OCI-LY7 (cell line): ENCODE measurements around the gene FAM120A. TPM values are rescaled to one million over a fixed set of nuclear protein-coding genes. Genes with fewer than 3 reads are reported as not detected.

Experiments used
- BruUV-seq: library from RNA; stranded (reverse); fragments of 400-500 nt; replicated peaks from 2 replicates; lab custom pipeline; 2021; lab: Mats Ljungman, UMichigan
- CTCF ChIA-PET: fragments of 300-600 bp; sonication (Branson Sonifier 250); formaldehyde crosslinking; loops from one replicate; lab custom pipeline; 2022; ENCODE audit warnings: antibody characterized with exemption; ENCODE audit not compliant: unreplicated experiment; lab: Charles Lee
- POLR2A ChIA-PET: fragments of 300-600 bp; sonication (Branson Sonifier 250); formaldehyde crosslinking; loops from one replicate; lab custom pipeline; 2022; ENCODE audit warnings: antibody characterized with exemption; lab: Charles Lee
- DNase-seq: peaks from one replicate; pipeline ENCODE4 v3.0.0-alpha.2; 2015; ENCODE audit warnings: low spot score
- H2AFZ ChIP-seq: fragments of 200-600 bp; sonication (generic), shearing (Covaris generic); 2 replicates; pipeline ENCODE4 v1.6.1; 2014; ENCODE audit warnings: mild to moderate bottlenecking, antibody characterized with exemption, low read length, moderate library complexity
- H3K27ac ChIP-seq: fragments of 200-600 bp; sonication (generic); 2 replicates; pipeline ENCODE4 v1.5.1; 2014; ENCODE audit warnings: mixed run types, low read depth, mild to moderate bottlenecking, moderate library complexity, low read length, inconsistent platforms; ENCODE audit not compliant: poor library complexity, severe bottlenecking
- H3K36me3 ChIP-seq: fragments of 200-600 bp; sonication (generic); 2 replicates; pipeline ENCODE4 v1.6.1; 2014; ENCODE audit warnings: mild to moderate bottlenecking, antibody characterized with exemption, low read length, moderate library complexity, mixed read lengths; ENCODE audit not compliant: insufficient read depth
- H3K4me1 ChIP-seq: fragments of 200-600 bp; sonication (generic); 2 replicates; pipeline ENCODE4 v1.5.1; 2014; ENCODE audit warnings: mild to moderate bottlenecking, low read length; ENCODE audit not compliant: insufficient read depth, poor library complexity, severe bottlenecking
- H3K4me2 ChIP-seq: fragments of 200-600 bp; sonication (generic); 2 replicates; pipeline ENCODE4 v1.6.1; 2014; ENCODE audit warnings: mild to moderate bottlenecking, low read length
- H3K4me3 ChIP-seq: fragments of 200-600 bp; sonication (generic); 2 replicates; pipeline ENCODE4 v1.5.1; 2014; ENCODE audit warnings: mild to moderate bottlenecking, low read depth, low read length; ENCODE audit not compliant: poor library complexity, severe bottlenecking
- H3K79me2 ChIP-seq: fragments of 200-600 bp; sonication (generic); 2 replicates; pipeline ENCODE4 v1.6.1; 2016; ENCODE audit warnings: low read depth, mild to moderate bottlenecking, low read length, moderate library complexity, mixed read lengths; ENCODE audit not compliant: insufficient read depth
- H3K9me2 ChIP-seq: fragments of 200-600 bp; sonication (generic); 2 replicates; pipeline ENCODE4 v1.6.1; 2016; ENCODE audit warnings: mild to moderate bottlenecking, low read length, mixed read lengths; ENCODE audit not compliant: insufficient read depth
- H3K9me3 ChIP-seq: fragments of 200-600 bp; sonication (generic); 2 replicates; pipeline ENCODE4 v1.6.1; 2014; ENCODE audit warnings: mild to moderate bottlenecking, mixed run types, low read length, mixed read lengths
- H4K20me1 ChIP-seq: fragments of 200-600 bp; sonication (generic); 2 replicates; pipeline ENCODE4 v1.6.1; 2014; ENCODE audit warnings: mild to moderate bottlenecking, antibody characterized with exemption, low read length, moderate library complexity, mixed read lengths; ENCODE audit not compliant: insufficient read depth
- EZH2phosphoT487 ChIP-seq: fragments of 200-600 bp; sonication (generic); IDR thresholded peaks from 2 replicates; pipeline ENCODE4 v1.6.1; 2018; ENCODE audit warnings: low read depth, borderline replicate concordance, mild to moderate bottlenecking, mixed run types, antibody characterized with exemption, low read length, moderate library complexity, mixed read lengths
- intact Hi-C: fragments of 100-400 bp; cut with micrococcal nuclease; formaldehyde crosslinking; loops from one replicate; pipeline ENCODE4 v1.10.0; 2022; ENCODE audit not compliant: unreplicated experiment
- total RNA-seq, 2 experiments: library from RNA; depleted of rRNA in 1 of 2; stranded (reverse); fragments of >200 nt in 1 of 2; shearing (Covaris generic) in 1 of 2; gene quantifications; 2 replicates each; pipeline ENCODE4 v1.2.3, GENCODE V29; 2014 to 2022
- TF ChIP-seq, protein P1 (sequence below): fragments of 200-600 bp; sonication (generic); conservative IDR thresholded peaks from 2 replicates; pipeline ENCODE4 v1.5.1; 2014; ENCODE audit warnings: mild to moderate bottlenecking, antibody characterized with exemption, low read length, moderate library complexity, mixed read lengths

The FAM120A gene
- total RNA-seq, 2 experiments from 2014 or later: 81.9 to 104 TPM

DNA sequence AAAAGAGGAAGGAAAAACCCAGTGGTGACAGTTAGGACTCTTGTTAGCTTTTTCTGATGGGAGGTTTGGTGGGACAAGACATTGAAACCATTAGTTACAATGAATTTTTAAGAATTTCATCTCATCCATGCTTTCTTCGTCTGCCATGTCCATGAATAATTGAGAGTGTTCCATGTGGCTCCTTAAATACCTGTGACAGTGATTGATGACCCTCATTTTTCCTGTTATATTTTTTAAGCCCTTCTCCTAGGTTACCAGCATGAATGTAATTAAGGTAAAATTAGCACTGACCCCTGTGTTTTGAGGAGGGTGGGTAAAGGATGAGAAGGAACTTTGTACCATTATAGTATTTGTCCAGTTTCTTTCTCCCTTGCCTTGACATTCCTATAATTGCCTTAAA is 101.4 kb downstream of the FAM120A start:
- Histone ChIP-seq H3K36me3 (peaks cover 85% of the 10 kb centered on the region), H2AFZ (no peak overlapping the region)
- intact Hi-C loops: no loop called here

DNA sequence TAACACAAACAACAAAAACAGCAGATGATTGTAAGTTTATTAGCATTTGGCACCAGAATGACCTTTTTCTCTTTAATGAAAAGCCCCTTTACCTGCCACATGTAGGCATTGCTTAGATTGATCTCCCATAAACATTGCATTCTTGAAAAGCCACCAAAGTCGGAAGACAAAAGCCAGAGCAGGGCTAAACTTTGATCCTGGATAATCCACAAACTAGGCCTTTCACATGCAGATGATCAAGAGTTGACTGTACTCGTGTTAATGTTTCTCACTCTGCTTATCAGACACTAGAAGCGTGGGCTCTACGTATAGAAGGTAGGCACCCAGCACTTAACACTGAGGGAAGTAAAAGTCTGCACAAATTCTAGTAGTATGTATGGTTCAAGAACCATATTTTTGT is 103.9 kb downstream of the FAM120A start:
- Histone ChIP-seq H4K20me1 (no peaks in the 10 kb centered on the region), H3K36me3 (peaks cover 90% of the 10 kb centered on the region), H3K4me3 (no peak overlapping the region), H3K9me2 (no peaks in the 10 kb centered on the region), H3K4me1 (no peaks in the 10 kb centered on the region), H2AFZ (no peak overlapping the region), H3K79me2 (no peaks in the 10 kb centered on the region), H3K9me3 (no peaks in the 10 kb centered on the region), H3K4me2 (no peak overlapping the region), H3K27ac (no peak overlapping the region)
- ChIA-PET CTCF (no interaction called here), POLR2A (interaction anchor here (1.6 kb wide), 1 partner anchor 11 kb away, joined by 4 read pairs; no protein-coding TSS in a partner anchor)
- BruUV-seq: no TSS peak
- DNase-seq: no peak
- no peak for TF ChIP-seq EZH2phosphoT487
- TF ChIP-seq, protein P1, sequence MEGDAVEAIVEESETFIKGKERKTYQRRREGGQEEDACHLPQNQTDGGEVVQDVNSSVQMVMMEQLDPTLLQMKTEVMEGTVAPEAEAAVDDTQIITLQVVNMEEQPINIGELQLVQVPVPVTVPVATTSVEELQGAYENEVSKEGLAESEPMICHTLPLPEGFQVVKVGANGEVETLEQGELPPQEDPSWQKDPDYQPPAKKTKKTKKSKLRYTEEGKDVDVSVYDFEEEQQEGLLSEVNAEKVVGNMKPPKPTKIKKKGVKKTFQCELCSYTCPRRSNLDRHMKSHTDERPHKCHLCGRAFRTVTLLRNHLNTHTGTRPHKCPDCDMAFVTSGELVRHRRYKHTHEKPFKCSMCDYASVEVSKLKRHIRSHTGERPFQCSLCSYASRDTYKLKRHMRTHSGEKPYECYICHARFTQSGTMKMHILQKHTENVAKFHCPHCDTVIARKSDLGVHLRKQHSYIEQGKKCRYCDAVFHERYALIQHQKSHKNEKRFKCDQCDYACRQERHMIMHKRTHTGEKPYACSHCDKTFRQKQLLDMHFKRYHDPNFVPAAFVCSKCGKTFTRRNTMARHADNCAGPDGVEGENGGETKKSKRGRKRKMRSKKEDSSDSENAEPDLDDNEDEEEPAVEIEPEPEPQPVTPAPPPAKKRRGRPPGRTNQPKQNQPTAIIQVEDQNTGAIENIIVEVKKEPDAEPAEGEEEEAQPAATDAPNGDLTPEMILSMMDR: no peak
- intact Hi-C loops: no loop called here

More for the DNA sequence above, 101.4 kb downstream of the FAM120A start:
- TF ChIP-seq, protein P1: no peak
- TF ChIP-seq EZH2phosphoT487: no peak
- no peaks in the 10 kb centered on the region for H3K79me2 ChIP-seq
- no peak overlapping the region for H3K27ac ChIP-seq
- ChIA-PET CTCF (no interaction called here), POLR2A (no interaction called here)
- H3K4me3 ChIP-seq: no peak overlapping the region
- no peak overlapping the region for H3K4me2 ChIP-seq
- BruUV-seq: no TSS peak
- no peaks in the 10 kb centered on the region for H4K20me1 ChIP-seq
- no peaks in the 10 kb centered on the region for H3K9me3 ChIP-seq
- H3K9me2 ChIP-seq: no peaks in the 10 kb centered on the region
- no peaks in the 10 kb centered on the region for H3K4me1 ChIP-seq
- no peak for DNase-seq

DNA sequence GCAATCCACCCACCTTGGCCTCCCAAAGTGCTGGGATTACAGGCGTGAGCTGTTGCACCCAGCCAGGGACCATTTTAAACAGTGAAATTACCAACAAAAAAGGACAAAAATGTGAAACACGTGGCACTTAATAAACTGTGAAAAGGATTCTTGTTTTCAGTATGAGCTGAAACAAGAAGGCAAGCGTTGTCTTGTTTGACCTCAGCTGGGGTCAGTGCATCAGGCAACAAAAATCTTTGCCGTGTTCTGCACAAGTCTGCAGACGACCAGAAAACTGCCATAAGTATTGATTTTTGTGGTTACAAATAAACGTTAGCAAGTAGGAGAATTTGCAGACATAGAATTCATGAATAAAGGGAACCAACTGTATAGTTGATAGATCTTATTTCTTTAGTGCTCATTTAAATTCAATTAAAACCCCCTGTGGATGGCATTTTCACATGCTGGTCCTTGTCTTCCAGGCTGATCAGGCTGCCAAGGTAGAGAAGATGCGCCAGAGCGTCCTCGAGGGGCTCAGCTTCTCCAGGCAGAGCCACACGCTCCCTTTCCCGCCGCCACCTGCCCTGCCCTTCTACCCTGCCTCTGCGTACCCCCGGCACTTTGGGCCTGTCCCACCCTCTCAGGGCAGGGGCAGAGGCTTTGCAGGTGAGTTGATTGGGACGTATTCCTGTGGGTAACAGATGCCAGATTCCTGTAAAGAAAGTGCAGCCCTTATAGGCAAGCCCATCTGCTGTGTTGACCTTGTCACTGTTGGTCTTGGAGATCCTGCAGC is 106.1 kb downstream of the FAM120A start:
- Histone ChIP-seq H3K79me2 (no peaks in the 10 kb centered on the region), H3K36me3 (peaks cover 90% of the 10 kb centered on the region), H3K27ac (no peak overlapping the region), H3K4me3 (no peak overlapping the region), H3K4me1 (no peaks in the 10 kb centered on the region), H2AFZ (no peak overlapping the region), H4K20me1 (no peaks in the 10 kb centered on the region), H3K9me2 (no peaks in the 10 kb centered on the region), H3K9me3 (no peaks in the 10 kb centered on the region), H3K4me2 (no peak overlapping the region)
- ChIA-PET CTCF (no interaction called here), POLR2A (interaction anchor here (0.7 kb wide), 1 partner anchor 14 kb away, joined by 4 read pairs; no protein-coding TSS in a partner anchor)
- BruUV-seq: no TSS peak
- DNase-seq: no peak
- TF ChIP-seq, protein P1: no peak
- TF ChIP-seq EZH2phosphoT487: no peak
- intact Hi-C loops: no loop called here
